ENCODE measurements around the gene WSB1. TPM values are rescaled to one million over a fixed set of nuclear protein-coding genes. Genes with fewer than 3 reads are reported as not detected.

Gene WSB1
- polyA plus RNA-seq, 2 of the 4 experiments (the other 2 are of a cell fraction) = 46.0 to 111 TPM

GRCh38 chr17:27284811-27285415 is 9.0 kb upstream of the WSB1 start:
- H3K4me3 ChIP-seq = no peak overlapping the region
- ATAC-seq (no peak), DNase-seq (ENCODE audit: low read depth in 1 of 2, low spot score in 1 of 2) (no peak), FAIRE-seq (no peak)
- WGBS (ENCODE audit: missing lambda C conversion rate) = 72% methylated on average over 5 of the region's 5 CpGs
- no peaks in the 10 kb centered on the region for H3K4me1 ChIP-seq
- H3K4me2 ChIP-seq = no peak overlapping the region
- no peak overlapping the region for H3K27ac ChIP-seq
- no peak for TF ChIP-seq EHF (CRISPR knock-in tag; IDR thresholded peaks at IDR 0.05)
- TF ChIP-seq TP53 (CRISPR knock-in tag; IDR thresholded peaks at IDR 0.05) = no peak
- TF ChIP-seq, protein P1, sequence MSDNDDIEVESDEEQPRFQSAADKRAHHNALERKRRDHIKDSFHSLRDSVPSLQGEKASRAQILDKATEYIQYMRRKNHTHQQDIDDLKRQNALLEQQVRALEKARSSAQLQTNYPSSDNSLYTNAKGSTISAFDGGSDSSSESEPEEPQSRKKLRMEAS (IDR thresholded peaks at IDR 0.05) = no peak
- no peak for TF ChIP-seq GATA3 (IDR thresholded peaks at IDR 0.05; ENCODE audit: borderline replicate concordance)
- TF ChIP-seq JUNB (IDR thresholded peaks at IDR 0.05) = no peak
- TF ChIP-seq TFCP2L1 (CRISPR knock-in tag; IDR thresholded peaks at IDR 0.05) = no peak
- TF ChIP-seq MAFK (IDR thresholded peaks at IDR 0.05; ENCODE audit: partially characterized antibody) = no peak
- TF ChIP-seq, protein P2, sequence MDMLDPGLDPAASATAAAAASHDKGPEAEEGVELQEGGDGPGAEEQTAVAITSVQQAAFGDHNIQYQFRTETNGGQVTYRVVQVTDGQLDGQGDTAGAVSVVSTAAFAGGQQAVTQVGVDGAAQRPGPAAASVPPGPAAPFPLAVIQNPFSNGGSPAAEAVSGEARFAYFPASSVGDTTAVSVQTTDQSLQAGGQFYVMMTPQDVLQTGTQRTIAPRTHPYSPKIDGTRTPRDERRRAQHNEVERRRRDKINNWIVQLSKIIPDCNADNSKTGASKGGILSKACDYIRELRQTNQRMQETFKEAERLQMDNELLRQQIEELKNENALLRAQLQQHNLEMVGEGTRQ (IDR thresholded peaks at IDR 0.05) = no peak
- no peak for TF ChIP-seq CHD4 (IDR thresholded peaks at IDR 0.05; ENCODE audit: borderline replicate concordance)
- no peak for TF ChIP-seq CBX8 (IDR thresholded peaks at IDR 0.05)
- TF ChIP-seq JUN (IDR thresholded peaks at IDR 0.05) = no peak
- TF ChIP-seq KDM1A (IDR thresholded peaks at IDR 0.05; ENCODE audit: low read depth) = no peak
- no peak for TF ChIP-seq HOXB13 (CRISPR knock-in tag; IDR thresholded peaks at IDR 0.05; ENCODE audit: low read depth)
- TF ChIP-seq ZSCAN20 (CRISPR knock-in tag; IDR thresholded peaks at IDR 0.05) = no peak
- no peak for TF ChIP-seq MYC (IDR thresholded peaks at IDR 0.05; ENCODE audit: borderline replicate concordance, low read length)
- no peak for TF ChIP-seq ZC3H11A (IDR thresholded peaks at IDR 0.05)
- no peak for TF ChIP-seq CHD2 (IDR thresholded peaks at IDR 0.05; ENCODE audit: low read length, partially characterized antibody)
- no peaks in the 10 kb centered on the region for H3K9me3 ChIP-seq
- ChIA-PET POLR2A (interaction anchor here (3.3 kb wide), 1 partner anchor 9 kb away, joined by 20 read pairs; the partner anchor contains the start of gene WSB1), CTCF (interaction anchor here (0.6 to 2.2 kb wide), 6 partner anchors 35 to 285 kb away, joined by 3 to 7 read pairs (median 4); no protein-coding TSS in a partner anchor)

DNA sequence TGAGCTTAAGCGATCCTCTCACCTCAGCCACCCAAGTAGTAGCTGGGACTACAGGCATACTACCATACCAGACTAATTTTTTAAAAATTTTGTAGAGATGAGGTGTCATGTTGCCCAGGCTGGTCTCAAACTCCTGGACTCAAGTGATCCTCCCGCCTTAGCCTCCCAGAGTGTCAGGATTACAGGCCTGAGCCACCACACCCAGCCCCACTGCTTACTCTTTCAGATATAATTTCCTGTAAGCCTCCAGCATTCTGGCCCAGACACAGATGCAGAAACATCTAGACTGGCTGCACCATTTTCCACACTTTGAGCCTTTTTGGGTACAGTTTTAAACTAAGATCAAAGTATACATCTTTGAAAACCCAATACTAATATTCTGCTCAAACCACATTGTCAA is 8.4 kb upstream of the WSB1 start:
- ChIA-PET CTCF (interaction anchor here (0.6 to 1.6 kb wide), 4 partner anchors 36 to 79 kb away, joined by 3 to 4 read pairs (median 4); no protein-coding TSS in a partner anchor), POLR2A (interaction anchor here (3.3 kb wide), 1 partner anchor 9 kb away, joined by 20 read pairs; the partner anchor contains the start of gene WSB1)
- Histone ChIP-seq H3K4me2 (no peak overlapping the region), H3K27ac (no peak overlapping the region), H3K4me3 (no peak overlapping the region), H3K9me3 (no peaks in the 10 kb centered on the region), H3K4me1 (no peaks in the 10 kb centered on the region)
- no peak for FAIRE-seq
- ATAC-seq = no peak
- 77% methylated on average over 2 of the region's 2 CpGs for WGBS (ENCODE audit: missing lambda C conversion rate)
- TF ChIP-seq, protein P3, sequence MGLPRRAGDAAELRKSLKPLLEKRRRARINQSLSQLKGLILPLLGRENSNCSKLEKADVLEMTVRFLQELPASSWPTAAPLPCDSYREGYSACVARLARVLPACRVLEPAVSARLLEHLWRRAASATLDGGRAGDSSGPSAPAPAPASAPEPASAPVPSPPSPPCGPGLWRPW (IDR thresholded peaks at IDR 0.05) = no peak
- TF ChIP-seq MAZ (IDR thresholded peaks at IDR 0.05; ENCODE audit: borderline replicate concordance, low read depth, low read length) = no peak
- no peak for TF ChIP-seq PBX3 (IDR thresholded peaks at IDR 0.05)
- TF ChIP-seq KDM5A (IDR thresholded peaks at IDR 0.05) = no peak
- TF ChIP-seq HOXB5 (CRISPR knock-in tag; IDR thresholded peaks at IDR 0.05) = no peak
- no peak for TF ChIP-seq EP300 (IDR thresholded peaks at IDR 0.05)
- no peak for TF ChIP-seq CBX8 (IDR thresholded peaks at IDR 0.05)
- no peak for DNase-seq (ENCODE audit: low read depth in 1 of 2, low spot score in 1 of 2)

DNA sequence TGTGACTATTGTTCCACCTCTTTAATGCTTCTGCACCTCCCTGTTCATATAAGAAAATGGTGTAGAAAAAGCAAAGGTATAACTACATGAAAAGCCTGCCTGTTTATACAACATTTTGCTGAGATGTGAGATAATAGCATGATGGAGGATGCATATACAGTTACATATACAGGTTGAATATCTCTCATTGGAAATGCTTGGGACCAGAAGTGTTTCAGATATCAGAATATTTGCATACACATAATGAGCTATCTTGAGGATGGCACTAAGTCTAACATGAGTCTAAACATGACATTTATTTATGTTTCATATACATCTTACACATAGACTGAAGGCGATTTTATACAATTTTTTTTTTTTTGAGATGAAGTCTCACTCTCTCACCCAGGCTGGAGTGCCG is 5.7 kb upstream of the WSB1 start:
- no peaks in the 10 kb centered on the region for H3K9me3 ChIP-seq
- no peak overlapping the region for H3K4me2 ChIP-seq
- H3K4me1 ChIP-seq = peaks cover 2% of the 10 kb centered on the region; the same call in 2 of the 3 replicates
- POLR2A ChIA-PET = no interaction called here
- TF ChIP-seq FOXS1 (CRISPR knock-in tag; IDR thresholded peaks at IDR 0.05) (no peak), EHF (CRISPR knock-in tag; IDR thresholded peaks at IDR 0.05) (no peak)
- DNase-seq (ENCODE audit: low read depth in 1 of 2, low spot score in 1 of 2) (no peak), FAIRE-seq (no peak), ATAC-seq (no peak)
- H3K27ac ChIP-seq = no peak overlapping the region
- CTCF ChIA-PET = interaction anchor here (0.6 to 3.9 kb wide), 2 partner anchors 23 to 51 kb away, joined by 5 to 12 read pairs; no protein-coding TSS in a partner anchor
- 86% methylated on average over 2 of the region's 2 CpGs for WGBS (ENCODE audit: missing lambda C conversion rate)
- H3K4me3 ChIP-seq = no peak overlapping the region
